GM23248 (cell line): Measurements from ENCODE around the gene EIF4A3. TPM values are rescaled to one million over a fixed set of nuclear protein-coding genes. Genes with fewer than 3 reads are reported as not detected.

Source experiments
- DNase-seq: peaks from one replicate; pipeline ENCODE4 v3.0.0-alpha.2; 2015
- H2AFZ ChIP-seq: fragments of 200-600 bp; sonication (generic); 2 replicates; pipeline ENCODE4 v1.6.1; 2016; ENCODE audit warnings: antibody characterized with exemption
- H3F3A ChIP-seq: fragments of 200-600 bp; sonication (generic); 2 replicates; pipeline ENCODE4 v1.6.1; 2016; ENCODE audit warnings: mild to moderate bottlenecking, antibody characterized with exemption, mixed run types; ENCODE audit not compliant: insufficient read depth
- H3K27ac ChIP-seq: fragments of 200-600 bp; sonication (generic); 2 replicates; pipeline ENCODE4 v1.5.1; 2016; ENCODE audit warnings: mild to moderate bottlenecking
- H3K27me3 ChIP-seq: fragments of 200-600 bp; sonication (generic); replicated peaks from 2 replicates; pipeline ENCODE4 v1.6.1; 2016; ENCODE audit warnings: mild to moderate bottlenecking; ENCODE audit not compliant: insufficient read depth
- H3K36me3 ChIP-seq: fragments of 200-600 bp; sonication (generic); 2 replicates; pipeline ENCODE4 v1.6.1; 2016; ENCODE audit warnings: low read depth, mild to moderate bottlenecking
- H3K4me1 ChIP-seq: fragments of 200-600 bp; sonication (generic); 2 replicates; pipeline ENCODE4 v1.6.1; 2016; ENCODE audit warnings: mild to moderate bottlenecking; ENCODE audit not compliant: insufficient read depth
- H3K4me2 ChIP-seq: fragments of 200-600 bp; sonication (generic); one replicate; pipeline ENCODE4 v1.6.1; 2016; ENCODE audit warnings: mild to moderate bottlenecking; ENCODE audit not compliant: unreplicated experiment
- H3K4me3 ChIP-seq: fragments of 200-600 bp; sonication (generic); 2 replicates; pipeline ENCODE4 v1.5.1; 2016; ENCODE audit warnings: mild to moderate bottlenecking
- H3K79me2 ChIP-seq: fragments of 200-600 bp; sonication (generic); 2 replicates; pipeline ENCODE4 v1.6.1; 2016; ENCODE audit warnings: mild to moderate bottlenecking; ENCODE audit not compliant: insufficient read depth
- H3K9ac ChIP-seq: fragments of 200-600 bp; sonication (generic); 2 replicates; pipeline ENCODE4 v1.6.1; 2016; ENCODE audit warnings: mild to moderate bottlenecking
- H3K9me2 ChIP-seq: fragments of 200-600 bp; sonication (generic); 2 replicates; pipeline ENCODE4 v1.6.1; 2016; ENCODE audit warnings: mixed run types, mild to moderate bottlenecking, moderate library complexity; ENCODE audit not compliant: insufficient read depth
- H3K9me3 ChIP-seq: fragments of 200-600 bp; sonication (generic); one replicate; pipeline ENCODE4 v1.6.1; 2017; ENCODE audit warnings: low read depth
- H4K20me1 ChIP-seq: fragments of 200-600 bp; sonication (generic); 2 replicates; pipeline ENCODE4 v1.6.0; 2016; ENCODE audit not compliant: insufficient read depth
- EZH2 ChIP-seq: fragments of 200-600 bp; sonication (generic); IDR thresholded peaks from 2 replicates; pipeline ENCODE4 v1.6.1; 2018; ENCODE audit warnings: antibody characterized with exemption, mild to moderate bottlenecking; ENCODE audit not compliant: insufficient read depth, poor library complexity, severe bottlenecking
- EZH2phosphoT487 ChIP-seq: fragments of 200-600 bp; sonication (generic); IDR thresholded peaks from 2 replicates; pipeline ENCODE4 v1.6.1; 2018; ENCODE audit warnings: antibody characterized with exemption, moderate library complexity, mild to moderate bottlenecking, low read depth; ENCODE audit not compliant: insufficient read depth
- WGBS, 2 experiments: methylation state at CpG; one replicate each; pipeline ENCODE4 v1.1.6; 2015 to 2017; ENCODE audit warnings: low lambda C conversion rate in 2 of 2, low coverage in 1 of 2; ENCODE audit errors: missing lambda C conversion rate in 2 of 2; 5-methylcytosine and 5-hydroxymethylcytosine counted together
- in situ Hi-C: fragments of 300-500 bp; cut with MboI; formaldehyde crosslinking; loops from 2 replicates; pipeline ENCODE4 v1.15.0; 2020
- polyA plus RNA-seq: library from polyadenylated mRNA; unstranded; fragments of >200 nt; fragmentation: Nextera tagmentation; extraction: Ambion mirVana; gene quantifications from 2 replicates; pipeline ENCODE4 v1.2.1, GENCODE V29; 2016
- total RNA-seq: library from RNA; depleted of rRNA; stranded (reverse); fragments of >200 nt; shearing (Covaris generic); gene quantifications from 2 replicates; pipeline ENCODE4 v1.2.3, GENCODE V29; 2014

EIF4A3 gene
- total and polyA plus RNA-seq, 2 experiments from 2014 or later, result 75.1 to 129 TPM

DNA sequence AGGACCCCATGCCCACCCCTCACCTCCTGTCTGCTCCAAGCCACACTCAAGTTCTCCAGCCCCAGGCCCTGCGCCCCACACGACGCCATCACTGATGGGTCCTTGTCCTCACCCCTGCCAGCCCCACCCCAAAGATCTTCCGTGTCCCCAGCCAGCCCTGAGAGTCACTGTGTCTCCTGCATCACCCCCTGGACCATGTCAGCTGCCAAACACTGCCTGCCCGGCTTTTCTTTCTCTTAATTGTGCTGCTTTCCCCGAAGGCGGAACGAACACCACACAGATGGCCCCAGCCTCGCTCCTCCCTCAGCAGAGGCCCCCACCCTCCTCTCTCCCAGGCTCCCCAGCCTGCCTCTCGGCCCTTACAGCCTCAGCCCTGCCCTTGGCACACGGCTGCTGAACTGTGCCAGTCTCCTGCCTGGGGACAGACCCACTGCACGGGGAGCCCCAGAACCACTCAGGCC lies 50.3 kb downstream of the EIF4A3 start:
- no peak for DNase-seq

DNA sequence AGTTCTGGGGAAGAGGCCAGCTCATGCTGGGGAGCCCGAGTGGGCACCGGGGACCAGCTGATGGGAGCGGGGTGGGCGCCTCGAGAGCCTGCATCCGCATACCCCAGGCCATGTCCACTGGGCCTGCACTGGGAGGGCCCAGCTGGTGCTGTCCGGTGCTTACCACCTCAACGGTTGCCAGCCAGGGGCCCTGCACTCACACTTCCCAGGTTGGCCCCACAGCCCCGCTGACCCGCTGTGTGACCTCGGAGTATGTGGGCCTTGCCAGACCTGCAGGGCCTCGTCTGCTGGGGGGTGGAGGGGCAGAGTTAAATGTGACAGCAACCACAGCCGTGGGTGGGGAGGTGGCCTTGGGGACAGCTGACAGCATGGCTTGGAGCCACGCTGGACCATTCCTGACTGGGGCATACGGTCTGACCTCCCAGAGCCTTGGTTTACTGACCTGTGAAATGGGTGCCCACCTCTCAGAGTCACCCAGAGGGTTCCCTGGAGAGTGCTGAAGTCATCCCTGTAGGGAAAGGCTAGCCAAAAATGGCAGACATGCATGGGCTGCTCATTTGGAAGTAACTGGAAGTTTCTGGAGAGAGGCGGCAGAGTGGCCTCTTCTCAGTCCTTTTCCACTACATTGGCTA lies 51.0 kb downstream of the EIF4A3 start:
- Histone ChIP-seq H3K79me2 (no peaks in the 10 kb centered on the region), H3K36me3 (no peaks in the 10 kb centered on the region), H3F3A (no peaks in the 10 kb centered on the region), H3K4me1 (peaks cover 5% of the 10 kb centered on the region), H3K27ac (no peak overlapping the region), H3K9ac (no peak overlapping the region), H4K20me1 (no peaks in the 10 kb centered on the region), H3K4me2 (no peak overlapping the region), H3K4me3 (no peak overlapping the region), H3K9me3 (no peaks in the 10 kb centered on the region), H3K27me3 (no peaks in the 10 kb centered on the region), H3K9me2 (no peaks in the 10 kb centered on the region), H2AFZ (no peak overlapping the region)
- DNase-seq, result no peak
- 86 to 92% methylated on average over 15 to 16 of the region's 16 CpGs for WGBS, 2 experiments
- in situ Hi-C loops, result no loop called here
- no peak for TF ChIP-seq EZH2
- TF ChIP-seq EZH2phosphoT487, result no peak

More for the DNA sequence above, 50.3 kb downstream of the EIF4A3 start:
- no peaks in the 10 kb centered on the region for H3K9me3 ChIP-seq
- TF ChIP-seq EZH2phosphoT487, result no peak
- no peak overlapping the region for H3K4me3 ChIP-seq
- H3K27me3 ChIP-seq, result no peaks in the 10 kb centered on the region
- in situ Hi-C loops, result no loop called here
- H3K4me1 ChIP-seq, result peaks cover 5% of the 10 kb centered on the region
- H3K79me2 ChIP-seq, result no peaks in the 10 kb centered on the region
- H3K4me2 ChIP-seq, result no peak overlapping the region
- no peak overlapping the region for H2AFZ ChIP-seq
- H3K36me3 ChIP-seq, result no peaks in the 10 kb centered on the region
- no peaks in the 10 kb centered on the region for H3K9me2 ChIP-seq
- H3F3A ChIP-seq, result no peaks in the 10 kb centered on the region
- H3K27ac ChIP-seq, result no peak overlapping the region
- no peaks in the 10 kb centered on the region for H4K20me1 ChIP-seq
- no peak overlapping the region for H3K9ac ChIP-seq
- WGBS, 2 experiments, result 23 to 40% methylated on average over 8 to 12 of the region's 12 CpGs

DNA sequence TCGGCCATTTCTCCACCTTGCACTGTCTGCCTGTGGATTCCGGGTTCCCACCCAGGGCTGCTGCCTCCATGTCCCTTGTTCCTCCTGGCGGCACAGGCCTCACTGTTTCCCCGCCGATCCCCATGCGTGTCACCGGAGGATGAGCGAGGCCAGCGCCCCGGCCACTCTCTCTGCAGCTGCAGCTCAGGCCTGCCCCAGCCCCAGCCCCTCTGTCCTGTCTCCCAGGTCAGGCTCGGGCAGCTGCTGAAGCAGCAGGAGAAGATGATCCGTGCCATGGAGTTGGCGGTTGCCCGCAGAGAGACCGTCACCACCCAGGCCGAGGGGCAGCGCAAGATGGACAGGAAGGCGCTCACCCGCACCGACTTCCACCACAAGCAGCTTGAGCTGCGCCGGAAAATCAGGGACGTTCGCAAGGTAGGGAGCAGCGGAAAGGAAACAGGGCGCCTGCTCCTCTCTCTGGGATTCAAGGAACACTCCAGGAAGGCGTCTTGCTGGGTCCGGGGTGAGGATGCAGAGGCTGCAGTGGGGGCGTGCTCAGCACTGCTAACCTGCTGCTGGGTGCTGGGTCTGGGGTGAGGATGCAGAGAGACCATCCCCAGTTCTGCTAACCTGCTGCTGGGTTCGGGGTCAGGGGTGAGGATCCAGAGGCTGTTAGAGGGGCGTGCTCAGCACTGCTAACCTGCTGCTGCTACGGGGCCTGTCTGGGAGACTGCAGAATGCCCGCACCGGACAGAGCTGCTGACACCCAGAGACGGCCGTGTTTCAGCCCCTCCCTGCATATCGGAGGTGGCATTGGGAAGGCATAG lies 51.7 kb downstream of the EIF4A3 start:
- Histone ChIP-seq H3K4me2 (no peak overlapping the region), H3K36me3 (no peaks in the 10 kb centered on the region), H3K4me1 (no peaks in the 10 kb centered on the region), H3K9me3 (no peaks in the 10 kb centered on the region), H3K79me2 (no peaks in the 10 kb centered on the region), H3K4me3 (no peak overlapping the region), H4K20me1 (no peaks in the 10 kb centered on the region), H2AFZ (no peak overlapping the region), H3K9ac (no peak overlapping the region), H3K27ac (no peak overlapping the region), H3K9me2 (no peaks in the 10 kb centered on the region), H3K27me3 (no peaks in the 10 kb centered on the region), H3F3A (no peaks in the 10 kb centered on the region)
- WGBS, 2 experiments, result 89 to 91% methylated on average over 36 to 37 of the region's 37 CpGs
- DNase-seq, result no peak
- TF ChIP-seq EZH2phosphoT487, result no peak
- TF ChIP-seq EZH2, result no peak
- in situ Hi-C loops, result no loop called here

DNA sequence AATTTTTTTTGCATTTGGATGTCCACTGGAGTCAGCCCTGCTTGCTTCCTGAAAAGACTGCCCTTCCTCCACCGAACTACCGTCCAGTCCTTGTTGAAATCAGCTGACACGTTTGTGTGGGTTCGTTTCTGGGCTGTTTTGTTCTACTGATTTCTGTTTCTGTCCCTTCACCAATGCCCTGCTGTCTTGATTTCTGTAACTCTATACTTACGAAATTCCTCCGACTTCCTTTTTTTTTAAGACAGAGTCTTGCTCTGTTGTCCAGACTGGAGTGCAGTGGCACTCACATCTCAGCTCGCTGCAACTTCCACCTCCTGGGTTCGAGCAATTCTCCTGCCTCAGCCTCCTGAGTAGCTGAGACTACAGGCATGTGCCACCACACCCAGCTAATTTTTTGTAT lies 54.0 kb downstream of the EIF4A3 start:
- no peaks in the 10 kb centered on the region for H3K79me2 ChIP-seq
- no peak for DNase-seq
- TF ChIP-seq EZH2, result no peak
- no peak for TF ChIP-seq EZH2phosphoT487
- H3K9me3 ChIP-seq, result no peaks in the 10 kb centered on the region
- H3K4me2 ChIP-seq, result no peak overlapping the region
- no peaks in the 10 kb centered on the region for H3K4me1 ChIP-seq
- H3K36me3 ChIP-seq, result no peaks in the 10 kb centered on the region
- no peak overlapping the region for H3K4me3 ChIP-seq
- WGBS, 2 experiments, result 54 to 59% methylated on average over 8 of the region's 8 CpGs
- in situ Hi-C loops, result no loop called here
- H3K9me2 ChIP-seq, result no peaks in the 10 kb centered on the region
- H4K20me1 ChIP-seq, result no peaks in the 10 kb centered on the region
- no peak overlapping the region for H3K27ac ChIP-seq
- H3F3A ChIP-seq, result no peaks in the 10 kb centered on the region
- no peaks in the 10 kb centered on the region for H3K27me3 ChIP-seq
- H2AFZ ChIP-seq, result no peak overlapping the region
- no peak overlapping the region for H3K9ac ChIP-seq
